RWPE1 (cell line): ENCODE data around the gene SYNE1.

Experiments used
- CTCF ChIA-PET: fragments of 350-600 bp; sonication (Branson Sonifier 250); formaldehyde crosslinking; extraction: SDS; loops from one replicate; lab custom pipeline; 2021; lab: Yijun Ruan, JAX
- POLR2A ChIA-PET: fragments of 400-600 bp; formaldehyde crosslinking; extraction: SDS; loops from one replicate; lab custom pipeline; 2020; ENCODE audit warnings: antibody characterized with exemption; ENCODE audit not compliant: low non-redundant PET; lab: Yijun Ruan, JAX
- DNase-seq: peaks from one replicate; pipeline ENCODE4 v3.0.0; 2012; ENCODE audit warnings: low spot score
- H3K27ac ChIP-seq: fragments of 450-650 bp; 2 replicates; pipeline ENCODE4 v1.5.1; 2017
- TF ChIP-seq, protein P1 (sequence below): fragments of 450-650 bp; conservative IDR thresholded peaks from 2 replicates; pipeline ENCODE4 v1.5.1; 2017; ENCODE audit warnings: low read depth, mild to moderate bottlenecking

SYNE1 gene

DNA sequence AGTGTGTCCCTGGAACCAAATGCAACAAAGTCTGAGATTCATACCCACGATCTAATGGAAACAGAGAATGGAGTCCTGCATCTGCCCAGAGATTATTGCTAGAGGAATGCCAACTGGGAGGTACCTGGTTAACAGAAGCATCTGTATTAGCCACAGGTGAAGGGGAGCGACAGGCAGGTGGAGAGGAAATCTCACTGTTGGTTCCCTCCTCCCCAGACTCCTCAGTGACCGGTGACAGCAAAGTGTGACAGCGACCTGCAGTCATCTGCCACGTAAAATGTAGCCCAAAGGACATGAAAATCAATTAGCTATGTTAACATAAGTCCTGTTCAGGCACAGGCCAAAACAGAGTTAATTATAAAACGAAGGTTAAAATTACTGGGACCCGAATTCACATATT lies 336.6 kb downstream of the SYNE1 start:
- H3K27ac ChIP-seq, result no peak overlapping the region
- ChIA-PET CTCF (interaction anchor here (0.7 kb wide), 1 partner anchor 16 kb away, joined by 3 read pairs; no protein-coding TSS in a partner anchor), POLR2A (no interaction called here)
- no peak for DNase-seq
- TF ChIP-seq, protein P1, sequence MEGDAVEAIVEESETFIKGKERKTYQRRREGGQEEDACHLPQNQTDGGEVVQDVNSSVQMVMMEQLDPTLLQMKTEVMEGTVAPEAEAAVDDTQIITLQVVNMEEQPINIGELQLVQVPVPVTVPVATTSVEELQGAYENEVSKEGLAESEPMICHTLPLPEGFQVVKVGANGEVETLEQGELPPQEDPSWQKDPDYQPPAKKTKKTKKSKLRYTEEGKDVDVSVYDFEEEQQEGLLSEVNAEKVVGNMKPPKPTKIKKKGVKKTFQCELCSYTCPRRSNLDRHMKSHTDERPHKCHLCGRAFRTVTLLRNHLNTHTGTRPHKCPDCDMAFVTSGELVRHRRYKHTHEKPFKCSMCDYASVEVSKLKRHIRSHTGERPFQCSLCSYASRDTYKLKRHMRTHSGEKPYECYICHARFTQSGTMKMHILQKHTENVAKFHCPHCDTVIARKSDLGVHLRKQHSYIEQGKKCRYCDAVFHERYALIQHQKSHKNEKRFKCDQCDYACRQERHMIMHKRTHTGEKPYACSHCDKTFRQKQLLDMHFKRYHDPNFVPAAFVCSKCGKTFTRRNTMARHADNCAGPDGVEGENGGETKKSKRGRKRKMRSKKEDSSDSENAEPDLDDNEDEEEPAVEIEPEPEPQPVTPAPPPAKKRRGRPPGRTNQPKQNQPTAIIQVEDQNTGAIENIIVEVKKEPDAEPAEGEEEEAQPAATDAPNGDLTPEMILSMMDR, result no peak

DNA sequence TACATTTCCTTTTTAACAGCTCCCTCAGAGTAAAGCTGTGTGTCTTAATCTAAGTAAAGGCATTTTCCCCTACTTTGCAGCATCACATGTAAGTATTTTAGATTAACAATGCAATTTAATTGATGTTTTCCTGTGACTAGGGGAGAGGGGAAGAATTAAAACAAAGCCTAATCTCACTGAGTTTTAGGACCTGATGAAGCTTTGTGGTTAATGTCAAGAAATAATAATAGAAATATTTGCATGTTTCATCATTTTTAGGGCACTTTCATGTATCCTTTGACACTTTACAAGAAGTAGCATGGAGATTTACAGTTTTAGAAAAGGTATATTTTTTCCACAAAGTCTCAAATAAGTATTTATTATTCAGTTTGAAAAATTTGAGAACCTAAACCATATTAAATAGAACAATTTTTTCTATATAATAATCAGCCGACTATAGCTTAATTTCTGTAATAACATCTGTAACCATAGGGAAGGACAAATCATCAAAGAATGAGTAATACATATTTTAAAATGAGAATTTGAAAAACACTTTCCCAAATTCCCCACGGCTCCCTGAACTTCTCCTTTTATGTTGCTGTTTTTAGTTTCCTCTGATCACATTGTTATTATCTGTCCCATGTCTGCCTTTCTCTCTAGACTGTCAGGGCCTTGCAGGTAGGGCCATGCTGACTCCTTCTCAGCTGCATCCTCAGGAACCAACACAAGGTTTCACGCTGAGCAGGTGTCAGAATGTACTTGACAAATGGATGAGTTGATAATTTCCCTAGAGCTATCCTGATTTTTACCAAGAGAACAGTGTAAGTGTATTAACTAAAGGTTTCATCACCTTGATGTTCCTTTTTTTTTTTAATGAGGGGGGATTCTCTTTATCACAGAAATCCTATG lies 338.1 kb downstream of the SYNE1 start:
- ChIA-PET POLR2A (no interaction called here), CTCF (no interaction called here)
- TF ChIP-seq, protein P1, result no peak
- DNase-seq, result no peak
- no peak overlapping the region for H3K27ac ChIP-seq

DNA sequence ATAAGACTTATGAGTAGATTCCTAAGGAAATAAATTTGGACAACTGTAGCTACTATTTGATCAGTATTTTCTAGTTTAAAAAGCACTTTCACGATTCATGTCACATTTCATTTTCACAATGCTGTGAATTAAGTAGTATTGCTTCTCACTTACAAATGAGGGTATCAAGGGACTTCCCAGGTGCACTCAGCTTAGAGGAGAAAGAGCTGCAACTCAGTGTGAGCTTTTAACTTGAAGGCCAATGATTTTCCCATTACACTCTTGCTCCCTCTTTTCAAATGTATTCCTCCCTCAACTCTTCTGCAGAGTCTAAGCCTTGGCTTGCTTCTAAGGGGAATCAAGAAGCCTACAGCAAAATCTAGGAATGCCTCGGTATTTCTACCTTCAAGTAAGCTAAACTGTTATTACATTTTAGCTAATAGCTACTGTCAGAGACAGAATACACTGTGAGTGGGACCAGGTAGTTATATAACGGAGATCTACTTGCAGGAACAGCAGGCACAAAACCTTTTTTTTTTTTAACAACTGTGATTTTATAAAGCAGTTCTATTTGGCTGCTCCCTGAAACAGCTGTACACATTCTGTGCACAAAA lies 339.0 kb downstream of the SYNE1 start:
- no peak overlapping the region for H3K27ac ChIP-seq
- CTCF ChIA-PET, result no interaction called here
- POLR2A ChIA-PET, result no interaction called here
- DNase-seq, result no peak
- TF ChIP-seq, protein P1, result no peak

DNA sequence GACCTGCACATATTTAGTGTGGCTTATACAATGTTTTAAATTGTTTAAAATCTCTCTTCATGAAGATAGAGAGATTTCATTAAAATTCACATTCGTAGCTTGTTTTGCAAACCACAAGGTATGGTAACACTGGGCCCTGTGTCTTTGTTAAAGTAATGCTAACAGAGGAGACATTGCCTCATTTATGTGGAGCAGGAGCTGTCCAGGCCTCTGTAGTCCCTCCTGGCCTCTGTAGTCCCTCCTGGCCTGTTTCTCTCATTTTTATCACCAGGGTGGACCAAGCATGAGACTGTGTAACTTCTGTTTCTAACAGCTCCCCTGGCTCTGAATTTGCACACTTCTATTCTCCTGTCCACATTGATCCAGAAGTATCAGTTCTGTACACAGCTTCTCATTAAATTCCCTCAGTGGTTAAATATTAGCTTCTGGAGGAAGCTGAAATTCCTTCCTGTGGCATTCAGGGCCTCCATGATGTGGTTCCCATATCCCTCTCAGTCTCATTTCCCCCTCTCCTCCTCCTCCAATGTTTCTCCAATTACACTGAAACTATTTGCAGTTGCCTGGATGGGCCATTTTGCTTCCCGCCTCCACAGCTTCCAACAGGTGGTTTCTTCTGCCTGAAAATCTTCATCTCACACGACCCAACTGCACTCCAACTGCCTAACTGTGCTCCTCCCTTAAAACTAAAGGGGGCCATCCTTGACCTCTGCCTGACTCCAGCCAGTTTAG lies 340.4 kb downstream of the SYNE1 start:
- DNase-seq, result no peak
- TF ChIP-seq, protein P1, result no peak
- ChIA-PET CTCF (no interaction called here), POLR2A (no interaction called here)
- no peak overlapping the region for H3K27ac ChIP-seq

DNA sequence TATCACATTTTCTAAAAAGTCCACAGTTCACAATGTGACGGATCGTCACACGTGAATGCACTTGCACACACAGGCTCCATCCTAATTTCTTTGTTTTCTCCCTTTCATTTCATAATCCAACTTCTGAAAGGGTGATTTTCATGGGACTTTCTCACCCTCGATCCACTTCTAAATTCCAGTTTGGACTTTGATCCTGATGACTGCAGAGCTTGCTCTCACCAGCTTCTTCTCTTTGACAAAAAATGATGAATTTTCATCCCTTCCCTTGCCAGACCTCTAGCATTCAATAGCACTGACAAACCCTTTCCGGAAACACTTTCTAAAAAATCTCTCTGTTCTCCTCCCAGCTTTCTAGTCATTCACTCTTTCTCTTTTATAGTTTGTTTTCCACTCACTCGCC lies 341.2 kb downstream of the SYNE1 start:
- ChIA-PET POLR2A (no interaction called here), CTCF (no interaction called here)
- TF ChIP-seq, protein P1, result no peak

DNA sequence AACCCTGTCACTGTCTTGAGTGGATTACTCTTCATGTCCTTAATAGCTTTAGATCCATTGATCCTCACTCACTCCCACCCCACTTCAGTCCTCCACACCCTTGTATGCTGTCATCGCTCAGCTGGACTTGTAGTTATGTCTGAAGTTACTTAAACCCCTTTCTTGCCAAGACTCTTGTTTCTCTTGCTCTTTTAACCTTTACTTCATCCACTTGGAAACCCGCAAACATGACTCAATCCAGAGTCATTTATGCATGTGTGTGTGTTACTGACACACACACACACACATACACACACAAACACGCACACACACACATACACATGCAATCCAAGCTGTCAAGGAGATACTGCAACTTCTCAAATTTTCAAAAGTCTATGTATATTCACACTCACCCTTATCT lies 341.8 kb downstream of the SYNE1 start:
- H3K27ac ChIP-seq, result no peak overlapping the region
- ChIA-PET POLR2A (no interaction called here), CTCF (no interaction called here)
- DNase-seq, result no peak
- TF ChIP-seq, protein P1, result no peak

More for the DNA sequence above, 341.2 kb downstream of the SYNE1 start:
- no peak for DNase-seq
- no peak overlapping the region for H3K27ac ChIP-seq
